Memory B cell (primary cell): ENCODE measurements around the gene METRN.
"Not testable (repeated sequence)": the region's sequence is repeated elsewhere in the genome, so short reads cannot be mapped to it uniquely, and the experiment has no call there.

Experiments used
- ATAC-seq: fragments of 150-1000 bp; cut with Tn5 transposase; 2 replicates; pipeline ENCODE4 v1.10.0; 2021; ENCODE audit warnings: low read depth, mild to moderate bottlenecking, moderate library complexity
- DNase-seq, 2 donors: peaks; one replicate each; pipeline ENCODE4 v3.0.0; 2022; ENCODE audit warnings: low spot score in 2 of 2
- H3K27ac Mint-ChIP-seq: one replicate; pipeline ENCODE4 v1.8.0; 2022; ENCODE audit warnings: mild to moderate bottlenecking, moderate library complexity, mixed read lengths
- H3K27me3 Mint-ChIP-seq: one replicate; pipeline ENCODE4 v1.8.0; 2022; ENCODE audit warnings: mixed read lengths
- H3K36me3 Mint-ChIP-seq: one replicate; pipeline ENCODE4 v1.8.0; 2022; ENCODE audit warnings: mild to moderate bottlenecking, mixed read lengths
- H3K4me1 Mint-ChIP-seq: one replicate; pipeline ENCODE4 v1.8.0; 2022; ENCODE audit warnings: mixed read lengths
- H3K4me3 Mint-ChIP-seq: one replicate; pipeline ENCODE4 v1.8.0; 2022; ENCODE audit warnings: mild to moderate bottlenecking, moderate library complexity, mixed read lengths
- H3K9me3 Mint-ChIP-seq: one replicate; pipeline ENCODE4 v1.8.0; 2022; ENCODE audit warnings: mixed read lengths

Gene METRN

GRCh38 chr16:681746-682427, 33.0 kb upstream of the METRN start:
- ATAC-seq = no peak
- DNase-seq = no peak

DNA sequence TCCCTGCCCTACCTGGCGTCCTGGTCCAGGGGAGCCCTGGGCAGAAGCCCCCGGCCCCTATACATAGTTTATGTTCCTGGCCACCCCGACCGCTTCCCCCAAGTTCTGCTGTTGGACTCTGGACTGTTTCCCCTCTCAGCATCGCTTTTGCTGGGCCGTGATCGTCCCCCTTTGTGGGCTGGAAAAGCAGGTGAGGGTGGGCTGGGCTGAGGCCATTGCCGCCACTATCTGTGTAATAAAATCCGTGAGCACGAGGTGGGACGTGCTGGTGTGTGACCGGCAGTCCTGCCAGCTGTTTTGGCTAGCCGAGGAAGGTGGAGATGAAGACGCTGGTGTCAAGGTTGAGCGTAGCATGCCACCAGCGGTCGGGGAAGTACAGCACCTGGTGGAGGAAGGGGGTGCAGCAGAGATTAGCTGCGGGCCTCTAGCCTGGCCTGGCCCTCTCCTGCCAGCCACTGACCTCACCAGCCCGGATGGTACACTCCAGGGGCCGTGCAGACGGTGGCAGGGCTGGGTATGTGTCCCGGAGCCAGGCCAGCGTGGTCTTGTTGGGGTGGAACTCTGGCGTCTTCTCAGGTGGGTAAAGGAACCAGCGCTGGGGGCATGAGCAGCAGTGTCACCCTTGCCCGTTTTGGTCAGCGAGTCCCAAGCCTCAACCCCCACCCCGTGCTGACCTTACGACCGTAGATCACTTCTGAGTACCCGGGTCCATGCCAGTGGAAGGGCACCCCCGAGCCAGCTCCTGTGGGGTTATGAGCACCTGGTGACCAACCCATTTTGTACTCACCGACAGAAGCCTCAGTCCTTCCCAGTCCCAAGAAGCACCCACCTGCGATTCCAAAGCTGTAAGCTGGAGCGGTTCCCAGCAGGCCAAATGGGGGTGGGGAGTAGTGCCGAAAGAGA, 32.2 kb upstream of the METRN start:
- DNase-seq = no peak
- Mint-ChIP-seq H3K4me3 (peak overlapping the region; percentile 77), H3K36me3 (peaks cover 4% of the 10 kb centered on the region), H3K27me3 (peaks cover 1% of the 10 kb centered on the region), H3K27ac (no peak overlapping the region), H3K4me1 (peaks cover 11% of the 10 kb centered on the region), H3K9me3 (no peaks in the 10 kb centered on the region)
- no peak for ATAC-seq

More at GRCh38 chr16:681746-682427, 33.0 kb upstream of the METRN start:
- H3K4me1 Mint-ChIP-seq = peaks cover 11% of the 10 kb centered on the region
- peak overlapping the region; percentile 63 for H3K4me3 Mint-ChIP-seq
- no peaks in the 10 kb centered on the region for H3K9me3 Mint-ChIP-seq
- H3K27ac Mint-ChIP-seq = no peak overlapping the region
- H3K27me3 Mint-ChIP-seq = peaks cover 1% of the 10 kb centered on the region
- H3K36me3 Mint-ChIP-seq = peaks cover 4% of the 10 kb centered on the region

DNA sequence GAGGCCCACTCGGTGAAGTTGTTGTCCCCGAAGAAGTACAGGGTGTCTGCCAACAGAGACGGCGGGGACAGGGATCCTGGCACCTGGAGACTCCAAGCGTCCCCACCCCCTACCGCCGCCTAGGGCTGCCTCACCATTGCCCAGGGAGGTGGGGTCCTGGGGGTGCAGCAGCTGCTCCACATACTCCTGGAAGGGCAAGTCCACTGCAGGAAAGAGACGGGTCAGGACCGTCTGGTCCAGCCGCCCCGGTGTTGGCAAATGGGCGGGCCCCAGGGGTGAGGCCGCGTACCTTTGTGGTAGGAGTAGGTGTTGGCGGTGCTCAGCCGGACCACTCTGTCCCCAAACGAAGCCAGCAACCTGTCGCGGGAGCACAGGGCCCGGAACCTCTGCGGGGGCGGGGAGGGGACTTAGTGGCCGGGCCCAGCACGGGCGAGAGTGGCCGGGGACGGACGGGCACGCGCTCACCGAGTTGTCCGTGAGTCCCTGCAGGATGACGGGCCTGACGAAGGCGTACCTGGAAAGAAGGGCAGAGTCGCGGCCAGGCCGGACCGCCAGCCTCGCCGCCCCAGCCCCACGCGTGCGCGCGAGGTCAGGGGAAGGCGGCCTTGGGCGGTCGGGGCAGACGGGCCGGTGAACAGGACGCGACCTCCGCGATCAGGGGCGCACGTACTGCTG, 31.4 kb upstream of the METRN start:
- Mint-ChIP-seq H3K9me3 (no peaks in the 10 kb centered on the region), H3K27me3 (no peaks in the 10 kb centered on the region), H3K27ac (peak overlapping the region; percentile 75), H3K4me1 (peaks cover 9% of the 10 kb centered on the region), H3K36me3 (peaks cover 4% of the 10 kb centered on the region), H3K4me3 (peak overlapping the region; percentile 77)
- ATAC-seq (no peak), DNase-seq (no peak)

DNA sequence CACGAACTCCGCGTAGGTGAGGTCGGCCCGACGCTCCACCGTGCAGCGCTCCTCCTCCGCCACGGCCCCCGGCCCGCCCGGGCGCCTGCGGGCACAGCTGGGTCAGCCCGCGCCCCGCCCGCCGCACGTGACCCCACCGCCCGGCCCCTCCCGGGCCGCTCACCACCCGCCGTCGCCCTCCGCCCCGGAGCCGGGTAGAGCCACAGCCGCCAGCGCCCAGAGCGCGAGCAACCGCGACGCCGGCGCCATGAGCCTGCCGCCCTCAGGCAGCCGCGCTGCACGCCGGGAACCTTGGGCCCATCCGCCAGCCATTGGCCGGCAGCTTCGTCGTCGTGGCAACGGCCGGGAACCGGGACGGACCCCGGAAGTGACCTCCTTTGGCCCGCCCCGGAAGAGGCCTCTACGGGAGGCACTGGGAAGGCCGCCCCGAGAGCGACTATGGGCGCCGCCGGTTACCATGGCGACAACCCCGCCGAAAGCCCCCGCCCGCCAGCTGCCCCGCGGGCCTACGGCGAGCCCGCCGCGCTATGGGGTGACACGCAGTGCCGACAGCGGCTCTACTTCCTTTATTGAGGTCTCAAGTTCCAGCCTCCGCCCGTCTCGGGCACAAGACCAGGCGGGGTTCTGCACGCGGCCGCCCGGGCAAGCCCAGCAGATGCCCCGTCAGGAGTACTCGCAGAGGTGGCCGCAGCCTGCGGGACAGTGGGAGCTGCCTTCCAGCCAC, 30.7 kb upstream of the METRN start, which contains the start of gene JMJD8:
Gene JMJD8, minus strand, starts transcription at position 264 of the 724 bp plus-strand sequence. Its CDS starts 15 bp downstream, at position 249.
- H3K9me3 Mint-ChIP-seq = no peaks in the 10 kb centered on the region
- peak within 1 kb of the TSS; percentile 75 for H3K27ac Mint-ChIP-seq
- H3K27me3 Mint-ChIP-seq = no peaks in the 10 kb centered on the region
- H3K4me3 Mint-ChIP-seq = peak within 1 kb of the TSS; percentile 85
- peaks cover 4% of the 10 kb centered on the region for H3K36me3 Mint-ChIP-seq
- peak; percentile 78 for ATAC-seq
- peaks cover 10% of the 10 kb centered on the region for H3K4me1 Mint-ChIP-seq
- peak; percentile 95 to 97 for DNase-seq

- H3K4me3 Mint-ChIP-seq = no peak overlapping the region
- H3K4me1 Mint-ChIP-seq = peaks cover 13% of the 10 kb centered on the region
- ATAC-seq (no peak), DNase-seq (no peak)
- H3K27ac Mint-ChIP-seq = no peak overlapping the region
- H3K36me3 Mint-ChIP-seq = peaks cover 4% of the 10 kb centered on the region
- H3K27me3 Mint-ChIP-seq = no peaks in the 10 kb centered on the region
- H3K9me3 Mint-ChIP-seq = no peaks in the 10 kb centered on the region
Measured at GRCh38 chr16:684961-685696, 29.8 kb upstream of the METRN start.

GRCh38 chr16:685967-686366, 29.0 kb upstream of the METRN start:
- H3K36me3 Mint-ChIP-seq = peaks cover 4% of the 10 kb centered on the region
- peak overlapping the region; percentile 58 for H3K4me3 Mint-ChIP-seq
- DNase-seq (no peak), ATAC-seq (no peak)
- no peak overlapping the region for H3K27ac Mint-ChIP-seq
- no peaks in the 10 kb centered on the region for H3K27me3 Mint-ChIP-seq
- H3K4me1 Mint-ChIP-seq = peaks cover 17% of the 10 kb centered on the region
- H3K9me3 Mint-ChIP-seq = no peaks in the 10 kb centered on the region

GRCh38 chr16:686459-687260, 28.3 kb upstream of the METRN start:
- ATAC-seq (no peak), DNase-seq (no peak)
- no peak overlapping the region for H3K4me3 Mint-ChIP-seq
- H3K4me1 Mint-ChIP-seq = peaks cover 18% of the 10 kb centered on the region
- H3K27me3 Mint-ChIP-seq = no peaks in the 10 kb centered on the region
- peaks cover 4% of the 10 kb centered on the region for H3K36me3 Mint-ChIP-seq
- no peak overlapping the region for H3K27ac Mint-ChIP-seq
- H3K9me3 Mint-ChIP-seq = no peaks in the 10 kb centered on the region

- H3K36me3 Mint-ChIP-seq = peaks cover 2% of the 10 kb centered on the region
- H3K27me3 Mint-ChIP-seq = no peaks in the 10 kb centered on the region
- no peak overlapping the region for H3K27ac Mint-ChIP-seq
- DNase-seq (no peak), ATAC-seq (no peak)
- H3K4me1 Mint-ChIP-seq = peaks cover 17% of the 10 kb centered on the region
- no peak overlapping the region for H3K4me3 Mint-ChIP-seq
- no peaks in the 10 kb centered on the region for H3K9me3 Mint-ChIP-seq
Measured at GRCh38 chr16:687499-687898, 27.4 kb upstream of the METRN start.

DNA sequence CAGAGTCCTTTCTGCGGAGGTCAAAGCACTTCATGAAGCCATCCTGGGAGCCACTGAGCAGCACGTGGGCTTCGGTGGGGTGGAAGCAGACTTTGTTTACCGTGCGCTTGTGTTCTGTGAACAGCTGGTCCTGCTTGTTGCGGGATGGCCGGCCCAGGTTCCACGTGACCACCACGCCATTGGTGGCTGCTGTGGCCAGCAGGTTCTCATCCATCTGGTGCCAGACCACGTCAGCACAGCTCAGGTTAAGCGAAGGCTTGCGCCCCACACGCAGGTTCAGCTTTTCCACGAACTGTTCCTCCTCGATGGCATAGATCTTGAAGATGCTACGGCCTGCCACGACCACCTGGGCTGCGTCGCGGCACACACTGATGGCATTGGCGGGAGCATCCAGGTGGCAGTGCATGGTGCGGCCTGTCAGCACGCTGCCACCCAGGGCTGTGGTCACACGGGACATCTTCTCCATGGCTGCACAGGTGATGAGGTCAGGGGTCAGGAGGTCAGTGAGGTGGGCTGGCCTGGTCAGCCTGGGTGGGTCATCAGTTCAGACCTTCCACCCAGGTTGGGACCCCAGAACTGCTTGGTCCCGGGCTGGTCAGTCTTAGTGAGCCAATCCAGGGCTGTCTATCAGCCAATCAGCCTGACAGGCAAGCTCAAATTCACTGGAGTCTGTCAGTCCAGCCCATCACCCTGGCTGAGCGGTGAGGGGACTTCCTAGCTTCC, 25.6 kb upstream of the METRN start:
- Mint-ChIP-seq H3K4me1 (peaks cover 20% of the 10 kb centered on the region), H3K27ac (peak overlapping the region; percentile 74)

DNA sequence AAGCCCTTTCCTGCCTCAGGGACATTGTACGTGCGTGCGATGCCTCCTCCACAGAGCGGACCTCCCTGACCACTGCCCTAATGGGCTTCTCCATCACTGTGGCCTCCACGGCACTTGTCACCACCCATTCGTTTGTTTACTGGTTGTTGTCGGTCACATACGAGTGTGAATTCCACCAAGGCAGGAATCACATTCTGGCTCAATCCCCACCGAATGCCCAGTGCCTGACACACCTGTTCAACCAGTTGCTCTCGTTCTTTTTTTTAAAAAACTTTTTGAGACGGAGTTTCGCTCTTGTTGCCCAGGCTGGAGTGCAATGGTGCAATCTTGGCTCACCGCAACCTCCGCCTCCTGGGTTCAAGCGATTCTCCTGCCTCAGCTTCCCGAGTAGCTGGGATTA, 23.7 kb upstream of the METRN start:
- H3K9me3 Mint-ChIP-seq, DNase-seq, ATAC-seq, H3K27me3 Mint-ChIP-seq, H3K27ac Mint-ChIP-seq, H3K36me3 Mint-ChIP-seq: not testable (repeated sequence)
- peaks cover 29% of the 10 kb centered on the region for H3K4me1 Mint-ChIP-seq
- H3K4me3 Mint-ChIP-seq = peak overlapping the region; percentile 68

More for the DNA sequence above, 25.6 kb upstream of the METRN start:
- no peaks in the 10 kb centered on the region for H3K9me3 Mint-ChIP-seq
- H3K36me3 Mint-ChIP-seq = no peaks in the 10 kb centered on the region
- ATAC-seq (no peak), DNase-seq (no peak)
- peaks cover 2% of the 10 kb centered on the region for H3K27me3 Mint-ChIP-seq
- peak overlapping the region; percentile 86 for H3K4me3 Mint-ChIP-seq

GRCh38 chr16:692356-693108, 22.4 kb upstream of the METRN start:
- no peaks in the 10 kb centered on the region for H3K9me3 Mint-ChIP-seq
- H3K36me3 Mint-ChIP-seq = no peaks in the 10 kb centered on the region
- no peak overlapping the region for H3K27ac Mint-ChIP-seq
- peak overlapping the region; percentile 18 for H3K4me3 Mint-ChIP-seq
- ATAC-seq = no peak
- peaks cover 29% of the 10 kb centered on the region for H3K4me1 Mint-ChIP-seq
- no peak for DNase-seq
- H3K27me3 Mint-ChIP-seq = peaks cover 6% of the 10 kb centered on the region
